Retinal pigment epithelial cell (primary cell): ENCODE results near the gene RFFL.
"Not testable (repeated sequence)": the region's sequence is repeated elsewhere in the genome, so short reads cannot be mapped to it uniquely, and the experiment has no call there.

Source experiments
- DNase-seq: peaks from one replicate; pipeline ENCODE4 v3.0.0-alpha.2; 2010; ENCODE audit warnings: low read depth
- H3K4me3 ChIP-seq: 2 replicates; pipeline ENCODE4 v1.5.1; 2011; ENCODE audit warnings: mild to moderate bottlenecking, low read length, control low read depth, moderate library complexity
- TF ChIP-seq, protein P1 (sequence below): conservative IDR thresholded peaks from 2 replicates; pipeline ENCODE4 v1.5.1; 2011; ENCODE audit warnings: low read depth, low read length, control low read depth, inconsistent platforms

RFFL gene

GRCh38 chr17:35097776-35098175, 34.3 kb upstream of the RFFL start:
- no peak for DNase-seq
- no peak overlapping the region for H3K4me3 ChIP-seq
- TF ChIP-seq, protein P1, sequence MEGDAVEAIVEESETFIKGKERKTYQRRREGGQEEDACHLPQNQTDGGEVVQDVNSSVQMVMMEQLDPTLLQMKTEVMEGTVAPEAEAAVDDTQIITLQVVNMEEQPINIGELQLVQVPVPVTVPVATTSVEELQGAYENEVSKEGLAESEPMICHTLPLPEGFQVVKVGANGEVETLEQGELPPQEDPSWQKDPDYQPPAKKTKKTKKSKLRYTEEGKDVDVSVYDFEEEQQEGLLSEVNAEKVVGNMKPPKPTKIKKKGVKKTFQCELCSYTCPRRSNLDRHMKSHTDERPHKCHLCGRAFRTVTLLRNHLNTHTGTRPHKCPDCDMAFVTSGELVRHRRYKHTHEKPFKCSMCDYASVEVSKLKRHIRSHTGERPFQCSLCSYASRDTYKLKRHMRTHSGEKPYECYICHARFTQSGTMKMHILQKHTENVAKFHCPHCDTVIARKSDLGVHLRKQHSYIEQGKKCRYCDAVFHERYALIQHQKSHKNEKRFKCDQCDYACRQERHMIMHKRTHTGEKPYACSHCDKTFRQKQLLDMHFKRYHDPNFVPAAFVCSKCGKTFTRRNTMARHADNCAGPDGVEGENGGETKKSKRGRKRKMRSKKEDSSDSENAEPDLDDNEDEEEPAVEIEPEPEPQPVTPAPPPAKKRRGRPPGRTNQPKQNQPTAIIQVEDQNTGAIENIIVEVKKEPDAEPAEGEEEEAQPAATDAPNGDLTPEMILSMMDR = no peak

GRCh38 chr17:35095741-35096140, 32.2 kb upstream of the RFFL start:
- no peak for DNase-seq
- TF ChIP-seq, protein P1 = no peak
- no peak overlapping the region for H3K4me3 ChIP-seq

DNA sequence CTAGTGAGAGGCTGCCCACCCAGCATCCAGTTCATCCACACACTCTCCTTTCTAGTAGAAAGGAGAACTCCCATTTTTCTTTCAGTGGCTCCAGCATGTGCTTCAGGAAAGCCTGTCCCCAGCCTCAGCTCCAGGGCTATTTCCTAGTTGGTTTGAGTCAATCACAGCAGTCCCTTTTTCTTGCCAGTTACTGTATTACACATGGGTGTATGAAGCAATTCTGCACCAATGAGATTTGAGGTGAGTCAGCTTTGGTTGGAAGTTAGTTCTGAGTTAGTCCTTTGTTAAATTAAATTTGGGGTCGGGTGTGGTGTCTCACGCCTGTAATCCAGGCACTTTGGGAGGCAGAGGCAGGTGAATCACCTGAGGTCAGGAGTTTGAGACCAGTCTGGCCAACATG, 31.4 kb upstream of the RFFL start:
- TF ChIP-seq, protein P1 = no peak
- H3K4me3 ChIP-seq = no peak overlapping the region
- DNase-seq = no peak

GRCh38 chr17:35090707-35091106, 27.2 kb upstream of the RFFL start:
- DNase-seq, H3K4me3 ChIP-seq: not testable (repeated sequence)

DNA sequence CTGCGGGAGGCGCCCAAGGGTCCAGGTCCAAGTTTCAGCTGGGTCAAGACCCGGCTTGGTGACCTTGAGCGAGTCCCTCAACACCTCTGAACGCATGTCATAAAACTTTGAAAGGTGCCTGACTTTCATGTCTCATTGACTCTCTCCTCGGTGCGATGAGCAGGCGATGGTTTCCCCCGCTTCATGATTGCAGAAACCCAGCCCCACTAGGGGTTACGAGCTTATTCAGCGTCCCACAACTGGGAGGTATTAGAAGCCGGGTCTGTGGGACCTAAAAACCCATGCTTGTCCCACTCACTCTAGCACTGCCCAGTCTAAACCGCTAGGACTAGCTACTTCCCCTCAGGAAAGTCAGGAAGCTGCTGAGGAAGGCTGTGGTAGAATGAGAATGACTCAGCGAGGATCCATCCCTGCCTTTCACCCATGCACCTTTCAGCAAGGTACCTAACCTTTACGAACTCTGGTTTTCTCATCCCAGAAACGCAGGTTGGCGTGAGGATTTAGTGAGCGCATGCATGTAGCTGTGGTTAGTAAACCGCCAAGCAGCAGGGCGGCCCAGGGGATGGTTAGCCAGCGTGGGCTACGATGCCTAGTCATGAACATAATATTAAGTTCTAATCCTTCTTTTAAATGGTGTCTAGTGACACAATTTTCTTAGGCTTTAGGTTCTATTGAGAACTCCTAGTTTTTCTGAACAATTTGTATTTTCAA, 26.2 kb upstream of the RFFL start:
- peak overlapping the region; percentile 46 for H3K4me3 ChIP-seq
- TF ChIP-seq, protein P1 = peak; percentile 14
- DNase-seq = no peak

DNA sequence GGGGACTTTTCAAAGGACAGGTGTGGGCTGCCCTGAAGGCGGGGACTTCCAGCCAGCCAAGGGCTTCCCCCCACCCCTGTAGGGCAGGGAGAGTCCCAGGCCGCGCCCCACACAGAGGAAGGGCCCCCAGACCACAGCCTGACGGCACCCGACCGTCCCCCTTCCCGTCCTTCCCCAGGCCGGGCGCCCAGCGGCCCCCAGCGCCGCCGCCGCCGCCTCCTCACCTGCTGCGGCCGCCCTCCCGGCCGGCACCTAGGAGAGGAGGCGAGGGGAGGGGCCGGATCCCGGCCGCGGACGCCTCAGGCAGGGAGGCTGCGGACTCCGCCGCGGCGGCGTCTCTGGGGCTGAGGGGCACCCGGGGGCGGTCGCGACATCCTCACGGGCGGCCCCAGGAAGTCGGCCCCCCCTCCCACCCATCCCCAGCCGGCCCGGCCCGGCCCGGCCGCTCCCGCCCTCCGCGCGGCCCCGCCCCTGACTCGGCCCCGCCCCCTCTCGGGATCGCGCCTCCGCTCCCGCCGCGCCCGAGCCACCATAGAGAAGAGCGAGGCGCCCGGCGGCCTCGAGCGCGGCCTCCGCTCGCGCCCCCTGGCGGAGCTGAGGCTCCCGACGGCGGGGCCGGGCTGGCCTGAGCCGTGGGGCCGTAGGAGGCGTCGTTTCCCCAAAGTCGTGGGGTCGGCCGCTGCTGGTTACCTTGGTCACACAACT, 25.5 kb upstream of the RFFL start:
- DNase-seq = no peak
- H3K4me3 ChIP-seq = peak overlapping the region; percentile 93
- TF ChIP-seq, protein P1 = peak; percentile 63

- no peak for DNase-seq
- H3K4me3 ChIP-seq = peak overlapping the region; percentile 93
- TF ChIP-seq, protein P1 = no peak
These were observed 24.9 kb upstream of the RFFL start for GRCh38 chr17:35088356-35088880.
